Omental fat pad (tissue), 4 donors: ENCODE data around the gene PERM1. TPM values are rescaled to one million over a fixed set of nuclear protein-coding genes. Genes with fewer than 3 reads are reported as not detected.

Source experiments
- ATAC-seq: fragments of 150-250 bp; one replicate; pipeline ENCODE4 v1.9.1; 2016; ENCODE audit warnings: mild to moderate bottlenecking, moderate library complexity; ENCODE audit not compliant: low FRiP score
- DNase-seq: peaks from one replicate; pipeline ENCODE4 v3.0.0-alpha.2; 2019; ENCODE audit warnings: low spot score
- CTCF ChIP-seq, 3 donors: fragments of 450-650 bp; IDR thresholded peaks; one replicate each; pipeline ENCODE4 v1.5.1; 2016 to 2017; ENCODE audit warnings: antibody characterized with exemption in 3 of 3, mild to moderate bottlenecking in 3 of 3, moderate library complexity in 2 of 3
- total RNA-seq, 4 donors: library from RNA; depleted of rRNA; stranded (reverse); fragments of >200 nt; gene quantifications; one replicate each; pipeline ENCODE4 v1.1.0, GENCODE V29; 2016

Gene PERM1
- total RNA-seq, 4 donors from 2014 or later, result 0.36 to 1.4 TPM; not detected in 2

- TF ChIP-seq CTCF (IDR thresholded peaks at IDR 0.05), result no peak
- no peak for ATAC-seq
- no peak for DNase-seq
Measured at GRCh38 chr1:971751-972506, 10.0 kb downstream of the PERM1 start.

GRCh38 chr1:970973-971730, 10.7 kb downstream of the PERM1 start:
- TF ChIP-seq CTCF (IDR thresholded peaks at IDR 0.05), result no peak
- no peak for DNase-seq
- ATAC-seq, result no peak

- DNase-seq, result no peak
- no peak for TF ChIP-seq CTCF (IDR thresholded peaks at IDR 0.05)
- ATAC-seq, result no peak
Measured at GRCh38 chr1:970242-970972, 11.5 kb downstream of the PERM1 start.

- TF ChIP-seq CTCF (IDR thresholded peaks at IDR 0.05), result no peak
- ATAC-seq, result no peak
- DNase-seq, result no peak
Measured at GRCh38 chr1:969260-969855, 12.5 kb downstream of the PERM1 start.

- DNase-seq (no peak), ATAC-seq (no peak)
- no peak for TF ChIP-seq CTCF (IDR thresholded peaks at IDR 0.05)
Measured at GRCh38 chr1:967466-968343, 14.2 kb downstream of the PERM1 start.

GRCh38 chr1:966704-967300, 15.1 kb downstream of the PERM1 start:
- peak; percentile 63 for DNase-seq
- no peak for TF ChIP-seq CTCF (IDR thresholded peaks at IDR 0.05)

More at GRCh38 chr1:966704-967300, 15.1 kb downstream of the PERM1 start:
- peak; percentile 75 for ATAC-seq
